ENCODE data around the gene FILIP1. TPM values are rescaled to one million over a fixed set of nuclear protein-coding genes. Genes with fewer than 3 reads are reported as not detected.

Gene FILIP1
- polyA plus RNA-seq, 3 donors = not detected

- Histone ChIP-seq H3K79me2 (ENCODE audit: insufficient read depth, low read length) (no peaks in the 10 kb centered on the region), H3K36me3 (replicated peaks in 1 of 2; ENCODE audit: control insufficient read depth in 1 of 2, insufficient read depth in 2 of 2, low read length in 2 of 2) (no peaks in the 10 kb centered on the region), H3K27ac (ENCODE audit: low read depth in 1 of 2, low read length in 2 of 2) (no peak overlapping the region), H3K4me1 (ENCODE audit: control insufficient read depth in 1 of 2, insufficient read depth in 2 of 2, low read length in 2 of 2) (no peaks in the 10 kb centered on the region), H3K4me2 (replicated peaks; ENCODE audit: extremely low read depth, low read length, poor library complexity, severe bottlenecking) (no peak overlapping the region), H3K4me3 (replicated peaks in 1 of 3; ENCODE audit: low read depth in 2 of 3, low read length in 3 of 3) (no peak overlapping the region), H2AFZ (ENCODE audit: insufficient read depth, low read depth, low read length, poor library complexity, severe bottlenecking) (no peak overlapping the region), H4K20me1 (ENCODE audit: insufficient read depth, low read length) (no peaks in the 10 kb centered on the region), H3K9me3 (replicated peaks in 1 of 2; ENCODE audit: control insufficient read depth in 1 of 2, insufficient read depth in 1 of 2, low read length in 2 of 2) (no peaks in the 10 kb centered on the region), H3K9ac (ENCODE audit: insufficient read depth, low read length, poor library complexity, severe bottlenecking) (no peak overlapping the region), H3K27me3 (ENCODE audit: control insufficient read depth in 2 of 2, insufficient read depth in 2 of 2, low read length in 2 of 2) (peaks cover 0 to 3% of the 10 kb centered on the region in 2 donors)
- Mint-ChIP-seq H3K9me3 (peaks cover 0 to 3% (median 0%) of the 10 kb centered on the region in 7 donors), H3K4me3 (no peak overlapping the region), H3K27me3 (ENCODE audit: low read depth in 3 of 3) (peaks cover 1 to 5% (median 1%) of the 10 kb centered on the region in 3 donors), H3K27ac (no peak overlapping the region), H3K4me1 (no peaks in the 10 kb centered on the region), H3K36me3 (no peaks in the 10 kb centered on the region)
- intact Hi-C loops (cut with micrococcal nuclease) = no loop called here
- TF ChIP-seq CTCF (IDR thresholded peaks at IDR 0.05) = no peak
- no peak for DNase-seq
Observed at GRCh38 chr6:75484535-75484934, 9.1 kb downstream of the FILIP1 start.

GRCh38 chr6:75483136-75483952, 10.3 kb downstream of the FILIP1 start:
- Histone ChIP-seq H3K27me3 (ENCODE audit: control insufficient read depth in 2 of 2, insufficient read depth in 2 of 2, low read length in 2 of 2) (no peaks in the 10 kb centered on the region), H3K79me2 (ENCODE audit: insufficient read depth, low read length) (no peaks in the 10 kb centered on the region), H3K4me3 (replicated peaks in 1 of 3; ENCODE audit: low read depth in 2 of 3, low read length in 3 of 3) (no peak overlapping the region), H3K27ac (ENCODE audit: low read depth in 1 of 2, low read length in 2 of 2) (no peak overlapping the region), H3K36me3 (replicated peaks in 1 of 2; ENCODE audit: control insufficient read depth in 1 of 2, insufficient read depth in 2 of 2, low read length in 2 of 2) (no peaks in the 10 kb centered on the region), H2AFZ (ENCODE audit: insufficient read depth, low read depth, low read length, poor library complexity, severe bottlenecking) (no peak overlapping the region), H3K9me3 (replicated peaks in 1 of 2; ENCODE audit: control insufficient read depth in 1 of 2, insufficient read depth in 1 of 2, low read length in 2 of 2) (no peaks in the 10 kb centered on the region), H3K9ac (ENCODE audit: insufficient read depth, low read length, poor library complexity, severe bottlenecking) (no peak overlapping the region), H3K4me1 (ENCODE audit: control insufficient read depth in 1 of 2, insufficient read depth in 2 of 2, low read length in 2 of 2) (no peaks in the 10 kb centered on the region), H3K4me2 (replicated peaks; ENCODE audit: extremely low read depth, low read length, poor library complexity, severe bottlenecking) (no peak overlapping the region), H4K20me1 (ENCODE audit: insufficient read depth, low read length) (no peaks in the 10 kb centered on the region)
- Mint-ChIP-seq H3K4me1 (no peaks in the 10 kb centered on the region), H3K9me3 (peaks cover 0 to 3% (median 0%) of the 10 kb centered on the region in 7 donors), H3K4me3 (no peak overlapping the region), H3K27ac (no peak overlapping the region), H3K27me3 (ENCODE audit: low read depth in 3 of 3) (peaks cover 1 to 3% (median 1%) of the 10 kb centered on the region in 3 donors), H3K36me3 (no peaks in the 10 kb centered on the region)
- WGBS (ENCODE audit: insufficient coverage) = no CpG with 5 or more reads among the region's 3 CpGs
- intact Hi-C loops (cut with micrococcal nuclease) = no loop called here
- no peak for TF ChIP-seq CTCF (IDR thresholded peaks at IDR 0.05)
- no peak for DNase-seq
